ENCODE measurements around the gene SLC17A3.

The SLC17A3 gene

GRCh38 chr6:25889877-25890853 is 16.1 kb upstream of the SLC17A3 start:
- DNase-seq = no peak

DNA sequence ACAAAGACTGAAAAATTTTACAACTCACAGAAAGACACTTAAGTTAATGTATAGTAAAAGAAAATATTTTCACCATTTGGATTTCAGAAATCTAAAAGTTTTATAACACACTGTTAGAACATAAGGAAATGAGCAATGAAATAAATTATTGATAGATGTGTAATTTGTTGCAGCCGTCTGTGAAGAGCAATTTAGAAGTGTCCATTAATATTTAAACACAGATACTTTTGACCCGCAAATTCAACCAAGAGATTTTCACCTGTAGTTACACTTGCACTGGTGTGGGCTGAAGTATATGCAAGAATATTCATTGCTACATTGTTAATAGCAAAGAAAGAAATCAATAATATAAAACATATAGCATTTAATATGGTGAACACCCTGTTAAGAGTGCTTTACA is 14.6 kb upstream of the SLC17A3 start:
- no peak for DNase-seq

DNA sequence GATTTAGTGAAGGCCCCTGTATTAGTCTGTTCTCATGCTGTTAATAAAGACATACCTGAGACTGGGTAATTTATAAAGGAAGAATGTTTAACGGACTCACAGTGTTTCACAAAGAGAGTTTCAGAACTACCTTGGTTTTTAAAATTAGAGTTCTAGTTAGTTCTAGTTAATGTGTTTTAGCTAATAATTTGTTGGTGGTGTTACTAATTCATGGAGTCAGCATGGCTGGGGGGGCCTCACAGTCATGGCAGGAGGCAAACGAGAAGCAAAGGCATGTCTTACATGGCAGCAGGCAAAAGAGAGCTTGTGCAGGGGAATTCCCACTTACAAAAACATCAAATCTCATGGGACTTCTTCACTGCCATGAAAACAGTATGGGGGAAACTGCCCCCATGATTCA is 12.0 kb upstream of the SLC17A3 start:
- DNase-seq = no peak

- no peak for DNase-seq
These were observed 9.9 kb upstream of the SLC17A3 start for GRCh38 chr6:25883991-25884390.

- DNase-seq = no peak
These were observed 9.5 kb upstream of the SLC17A3 start for GRCh38 chr6:25883536-25883935.

DNA sequence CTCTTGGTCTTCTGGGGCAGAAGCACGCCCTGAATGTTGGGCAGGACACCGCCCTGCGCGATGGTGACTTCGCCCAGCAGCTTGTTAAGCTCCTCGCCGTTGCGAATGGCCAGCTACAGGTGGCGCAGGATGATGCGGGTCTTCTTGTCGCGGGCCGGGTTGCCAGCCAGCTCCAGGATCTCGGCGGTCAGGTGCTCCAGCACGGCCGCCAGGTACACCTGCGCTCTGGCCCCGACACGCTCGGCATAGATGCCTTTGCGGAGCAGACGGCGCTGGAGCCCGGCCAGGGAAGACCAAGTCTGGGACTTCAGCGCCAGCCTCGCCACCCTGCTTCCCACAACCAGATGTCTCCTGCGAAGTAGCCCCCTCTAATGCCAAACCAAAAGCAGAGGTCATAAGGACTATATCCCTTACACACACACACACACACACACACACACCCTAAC is 8.0 kb upstream of the SLC17A3 start:
- DNase-seq = no peak

- no peak for DNase-seq
These were observed 6.6 kb upstream of the SLC17A3 start for GRCh38 chr6:25880601-25881000.

DNA sequence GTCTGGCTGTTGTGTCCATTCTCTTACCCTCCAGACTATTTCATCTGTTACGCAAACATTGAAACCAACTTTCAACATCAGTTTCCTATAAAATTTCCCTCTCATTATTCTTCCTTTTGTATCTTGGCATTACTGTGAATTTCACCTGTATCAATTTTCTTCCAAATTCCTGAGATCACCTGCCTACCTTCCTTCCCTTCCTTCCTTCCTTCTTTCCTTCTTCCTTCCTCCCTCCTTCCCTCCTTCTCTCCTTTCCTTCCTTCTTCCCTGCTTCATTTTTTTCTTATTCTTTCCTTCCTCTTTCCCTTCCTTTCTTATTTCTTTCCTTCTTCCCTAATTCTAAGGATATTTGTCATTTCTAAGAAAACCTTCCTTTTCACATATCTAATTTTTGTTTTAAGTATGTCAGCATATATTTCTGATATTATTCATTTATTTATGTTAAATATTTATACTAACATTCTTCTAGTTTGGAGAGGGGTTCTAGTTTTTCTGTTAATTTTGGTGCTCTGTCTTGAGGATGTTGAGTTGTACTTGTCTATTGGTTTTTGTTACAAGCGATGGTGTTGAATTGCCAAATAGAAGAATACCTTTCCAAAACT is 4.8 kb upstream of the SLC17A3 start:
- DNase-seq = no peak

DNA sequence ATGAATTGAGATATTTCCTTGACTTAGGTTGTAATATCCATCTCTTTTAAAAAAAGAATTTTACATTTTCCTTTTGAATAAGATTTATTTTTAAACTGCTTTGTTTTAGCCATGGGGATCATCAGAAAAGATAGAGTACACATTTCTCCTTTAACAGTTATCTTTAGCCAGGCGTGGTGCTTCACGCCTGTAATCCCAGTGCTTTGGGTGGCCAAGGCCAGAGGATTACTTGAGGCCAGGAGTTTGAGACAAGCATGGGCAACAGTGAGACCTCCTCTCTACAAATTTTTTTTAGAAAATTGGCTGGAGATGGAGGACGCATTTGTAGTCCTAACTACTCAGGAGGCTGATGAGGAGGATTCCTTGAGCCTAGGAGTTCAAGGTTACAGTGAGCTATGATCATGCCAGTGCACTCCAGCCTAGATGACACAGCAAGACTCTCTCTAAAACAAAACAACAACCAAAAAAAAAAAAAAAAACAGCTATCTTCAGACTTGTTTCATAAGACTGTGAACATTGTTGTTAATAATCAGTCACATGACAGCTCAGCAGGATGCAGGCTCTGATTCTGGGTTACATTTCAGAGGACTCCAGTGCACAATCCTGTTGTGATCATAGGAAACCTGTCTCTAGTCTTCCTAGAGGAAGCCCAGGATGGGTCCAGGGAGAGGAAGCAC is 2.0 kb upstream of the SLC17A3 start:
- DNase-seq = no peak

GRCh38 chr6:25875563-25875905 is 1.5 kb upstream of the SLC17A3 start:
- DNase-seq = no peak

- no peak for DNase-seq
These were observed 949 bp upstream of the SLC17A3 start for GRCh38 chr6:25874822-25875562.

GRCh38 chr6:25872814-25873213 is 1.2 kb downstream of the SLC17A3 start:
- no peak for DNase-seq

DNA sequence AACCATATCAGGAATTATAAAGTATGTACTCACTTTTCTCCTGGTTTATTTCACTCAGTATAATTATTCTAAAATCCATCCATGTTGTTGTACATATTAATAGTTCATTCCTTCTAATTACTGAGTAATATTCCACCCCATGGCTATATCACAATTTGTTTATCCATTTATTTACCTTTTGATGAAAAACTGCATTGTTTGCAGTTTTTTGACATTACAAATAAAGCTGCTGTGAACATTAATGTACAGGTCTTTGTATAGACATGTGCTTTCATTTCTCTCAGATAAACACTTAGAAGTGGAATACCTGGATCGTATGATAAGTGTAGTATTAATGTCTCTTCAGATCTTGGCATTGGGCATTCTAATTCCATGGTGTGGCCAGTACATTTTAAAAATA is 4.2 kb downstream of the SLC17A3 start:
- DNase-seq = no peak

- DNase-seq = no peak
These were observed 5.4 kb downstream of the SLC17A3 start for GRCh38 chr6:25868436-25869183.

DNA sequence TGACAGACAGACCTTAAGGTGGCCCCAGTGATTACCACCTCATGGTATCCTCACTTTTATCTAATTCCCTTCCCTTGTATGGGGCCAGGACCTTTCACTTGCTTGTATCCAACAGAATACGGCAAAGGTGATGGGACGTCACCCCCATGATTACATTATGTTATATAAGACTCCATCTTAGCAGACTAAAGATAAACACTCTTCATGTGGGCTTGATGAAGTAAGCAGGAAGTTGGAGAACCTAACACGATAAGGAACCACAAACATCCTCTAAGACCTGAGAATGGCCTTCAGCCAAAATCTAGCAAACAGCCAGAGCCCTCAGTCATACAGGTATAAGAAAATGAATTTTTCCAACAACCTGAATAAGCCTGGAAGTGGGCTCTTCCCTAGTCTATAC is 8.0 kb downstream of the SLC17A3 start:
- DNase-seq = no peak

- no peak for DNase-seq
These were observed 10.7 kb downstream of the SLC17A3 start for GRCh38 chr6:25863360-25863759.

DNA sequence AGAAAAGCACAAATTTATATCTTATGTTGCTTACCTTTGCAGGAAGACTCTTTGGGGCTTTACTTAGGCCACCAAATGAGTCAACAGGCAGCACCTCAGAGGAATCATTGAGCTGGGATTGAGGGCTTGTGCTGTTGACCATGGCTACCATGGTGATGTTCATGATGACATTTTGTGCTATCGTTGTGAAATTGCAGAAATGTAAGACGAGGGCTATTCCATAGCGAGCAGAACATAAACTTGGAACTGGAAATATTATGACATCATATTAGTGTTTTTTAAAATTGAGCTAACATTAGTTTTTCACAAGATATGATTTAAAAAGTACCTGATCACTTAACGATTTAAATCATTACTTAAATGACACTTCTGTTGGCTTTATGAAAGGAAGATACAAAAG is 11.8 kb downstream of the SLC17A3 start:
- no peak for DNase-seq

- DNase-seq = no peak
These were observed 21.3 kb downstream of the SLC17A3 start for GRCh38 chr6:25852756-25853155.

GRCh38 chr6:25851961-25852360 is 22.1 kb downstream of the SLC17A3 start:
- DNase-seq = no peak

DNA sequence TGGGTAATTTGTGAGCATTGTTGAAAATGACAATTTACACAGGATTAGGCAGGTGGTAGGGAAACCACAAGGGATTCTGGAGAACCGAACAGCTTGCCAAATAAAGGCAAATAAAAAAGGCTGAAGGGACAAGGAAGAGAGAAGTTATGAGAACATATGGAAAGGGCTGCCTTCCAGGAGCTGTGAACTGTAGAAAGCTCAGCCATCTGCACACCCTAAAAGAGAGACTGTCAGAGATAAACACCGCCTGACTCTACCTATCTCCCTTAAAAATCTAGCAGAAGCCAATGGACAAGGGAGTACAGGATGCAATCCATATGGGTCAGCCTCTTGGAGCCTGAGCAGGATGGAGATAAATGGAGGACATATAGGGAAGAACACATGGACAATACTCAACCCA is 29.5 kb downstream of the SLC17A3 start:
- DNase-seq = no peak

DNA sequence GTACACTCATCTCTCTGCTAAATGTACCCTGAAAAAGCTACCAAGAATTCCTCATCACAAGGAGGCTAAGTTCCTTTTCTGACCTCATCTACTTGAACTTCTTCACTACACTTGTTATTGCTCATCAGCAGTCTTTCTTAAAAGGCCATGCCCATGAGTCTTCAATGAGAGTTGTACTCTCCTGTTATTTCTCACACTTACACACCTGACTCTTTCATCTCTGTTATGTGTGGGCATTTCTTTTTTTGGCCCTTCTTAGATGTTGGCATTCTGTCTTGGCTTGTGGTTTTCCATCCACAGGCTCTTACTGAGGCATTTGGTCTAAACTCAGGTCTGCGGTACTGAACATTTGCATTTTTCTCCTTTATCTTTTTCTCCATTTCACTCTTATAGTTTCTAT is 31.5 kb downstream of the SLC17A3 start:
- DNase-seq = no peak

Measured in amniotic stem cell (primary cell).